Measurements from ENCODE around the gene ZC3H15.

Gene ZC3H15

GRCh38 chr2:186546846-186547245, 60.8 kb downstream of the ZC3H15 start:
- H3K4me1 Mint-ChIP-seq = no peaks in the 10 kb centered on the region
- H3K9me3 Mint-ChIP-seq = no peaks in the 10 kb centered on the region
- H3K27ac Mint-ChIP-seq = no peak overlapping the region
- no peak overlapping the region for H3K4me3 Mint-ChIP-seq
- no peak for ATAC-seq
- H3K36me3 Mint-ChIP-seq = peaks cover 6% of the 10 kb centered on the region
- H3K27me3 Mint-ChIP-seq = peaks cover 10% of the 10 kb centered on the region

DNA sequence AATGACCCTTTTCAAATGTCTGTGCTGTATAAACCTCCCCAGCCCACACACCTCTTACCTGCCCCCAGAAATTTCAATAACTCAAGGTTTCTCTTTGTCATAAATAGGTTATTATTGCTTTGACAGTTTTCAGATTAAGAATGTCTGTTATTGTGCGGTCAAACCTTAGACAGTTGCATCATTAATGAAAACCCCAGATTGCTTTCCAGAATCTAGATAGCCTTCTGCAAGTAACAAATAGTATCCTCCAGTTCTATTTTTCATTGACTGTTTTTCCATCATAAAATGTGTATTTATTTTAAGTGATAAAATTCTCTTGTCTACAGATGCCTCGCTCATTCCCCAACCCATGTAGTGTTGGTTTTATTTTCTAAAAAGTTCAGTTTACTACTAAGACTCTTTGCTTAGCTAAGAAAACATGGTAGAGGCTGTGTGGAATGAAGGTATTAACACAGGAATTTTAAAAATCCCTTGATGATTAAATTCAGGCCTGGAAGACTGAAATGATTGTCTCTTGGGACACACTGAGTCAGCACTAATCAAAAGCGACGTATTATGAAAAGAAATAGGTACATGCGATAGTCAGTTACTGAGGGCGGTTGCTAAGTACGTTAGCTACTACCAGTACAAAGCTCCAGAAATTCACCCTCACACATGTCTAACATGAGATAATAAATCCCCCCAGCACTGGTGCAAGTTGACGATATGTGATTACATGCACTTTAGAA, 65.4 kb downstream of the ZC3H15 start:
- Mint-ChIP-seq H3K27ac (no peak overlapping the region), H3K27me3 (peaks cover 10% of the 10 kb centered on the region), H3K4me3 (no peak overlapping the region), H3K36me3 (peaks cover 6% of the 10 kb centered on the region), H3K9me3 (no peaks in the 10 kb centered on the region), H3K4me1 (no peaks in the 10 kb centered on the region)
- ATAC-seq = no peak

GRCh38 chr2:186554429-186554828, 68.4 kb downstream of the ZC3H15 start:
- Mint-ChIP-seq H3K36me3 (peaks cover 6% of the 10 kb centered on the region), H3K4me1 (no peaks in the 10 kb centered on the region), H3K4me3 (no peak overlapping the region), H3K9me3 (no peaks in the 10 kb centered on the region), H3K27me3 (peaks cover 10% of the 10 kb centered on the region), H3K27ac (no peak overlapping the region)
- ATAC-seq = no peak

GRCh38 chr2:186554850-186555671, 69.0 kb downstream of the ZC3H15 start:
- Mint-ChIP-seq H3K27me3 (peaks cover 6% of the 10 kb centered on the region), H3K4me3 (no peak overlapping the region), H3K36me3 (peaks cover 4% of the 10 kb centered on the region), H3K27ac (no peak overlapping the region), H3K4me1 (no peaks in the 10 kb centered on the region), H3K9me3 (no peaks in the 10 kb centered on the region)
- no peak for ATAC-seq

DNA sequence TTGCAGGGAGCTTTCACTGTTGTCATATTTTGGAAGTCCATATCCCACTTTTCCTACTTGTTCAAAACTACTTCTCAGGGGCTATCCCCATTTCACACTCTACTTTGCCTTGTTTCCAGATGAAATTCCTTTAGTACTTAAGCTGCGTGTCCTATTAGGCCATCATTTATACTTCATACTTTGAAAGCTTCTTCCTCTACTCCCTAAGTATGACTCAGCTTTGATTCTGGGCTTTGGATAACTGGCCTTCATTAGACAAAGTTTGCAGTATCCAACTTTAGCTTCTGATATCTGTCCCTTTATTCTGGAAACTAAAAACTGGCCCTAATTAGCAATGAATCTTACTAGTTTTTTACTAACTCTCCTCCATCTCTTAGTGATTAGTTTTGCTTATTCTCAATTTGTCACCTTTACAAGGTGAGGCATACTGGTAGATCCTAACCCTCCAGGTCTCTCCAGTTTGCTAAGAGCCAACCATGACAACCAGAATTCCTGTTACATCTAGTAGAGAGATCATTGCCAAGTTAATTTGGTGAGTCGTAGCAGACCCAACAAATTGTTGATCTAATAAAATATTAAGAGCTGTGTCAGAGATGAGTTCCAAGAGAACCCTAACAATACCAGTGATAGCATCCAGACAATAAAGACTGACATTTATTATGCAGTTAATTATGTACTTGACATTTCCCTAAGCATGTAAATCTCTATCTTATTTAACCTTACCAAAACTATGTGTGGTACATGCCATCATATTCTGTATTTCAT, 72.6 kb downstream of the ZC3H15 start:
- H3K27ac Mint-ChIP-seq = no peak overlapping the region
- H3K36me3 Mint-ChIP-seq = peaks cover 5% of the 10 kb centered on the region
- H3K27me3 Mint-ChIP-seq = peaks cover 18% of the 10 kb centered on the region
- no peak overlapping the region for H3K4me3 Mint-ChIP-seq
- H3K9me3 Mint-ChIP-seq = peaks cover 9% of the 10 kb centered on the region
- no peak for ATAC-seq
- H3K4me1 Mint-ChIP-seq = no peaks in the 10 kb centered on the region

Measured in stimulated activated memory B cell treated with anti-CD40 and anti-IgM and Interleukin-4, amounts not matched to agents 10 μg/mL and 1 μg/mL and 100 μg/mL, for 72 hours (primary cell).